Liver (tissue), 9 donors: Measurements from ENCODE around the gene OR52M1. TPM values are rescaled to one million over a fixed set of nuclear protein-coding genes. Genes with fewer than 3 reads are reported as not detected.

Source experiments
- DNase-seq: peaks from one replicate; pipeline ENCODE4 v3.0.0-alpha.2; 2017; ENCODE audit warnings: low spot score
- H3K27ac ChIP-seq, 2 donors: one replicate each; pipeline ENCODE4 v1.7.0; 2013; ENCODE audit warnings: inconsistent platforms in 2 of 2, low read length in 2 of 2, control low read depth in 1 of 2, low read depth in 1 of 2, mild to moderate bottlenecking in 1 of 2
- H3K27me3 ChIP-seq, 4 donors: one replicate each; pipeline versions ENCODE4 v1.6.1 to v1.7.0; 2013; ENCODE audit warnings: low read length in 3 of 4, inconsistent platforms in 1 of 4, mild to moderate bottlenecking in 1 of 4, moderate library complexity in 1 of 4; ENCODE audit not compliant: control insufficient read depth in 4 of 4, insufficient read depth in 4 of 4
- H3K36me3 ChIP-seq, 4 donors: one replicate each; pipeline versions ENCODE4 v1.6.1 to v1.7.0; 2013; ENCODE audit warnings: low read length in 3 of 4, mild to moderate bottlenecking in 3 of 4, low read depth in 1 of 4, moderate library complexity in 1 of 4; ENCODE audit not compliant: control insufficient read depth in 4 of 4, insufficient read depth in 3 of 4
- H3K4me1 ChIP-seq, 4 donors: one replicate each; pipeline versions ENCODE4 v1.6.1 to v1.7.0; 2013; ENCODE audit warnings: low read length in 3 of 4, mild to moderate bottlenecking in 3 of 4, moderate library complexity in 1 of 4; ENCODE audit not compliant: control insufficient read depth in 4 of 4, insufficient read depth in 4 of 4
- H3K4me3 ChIP-seq, 3 donors: one replicate each; pipeline versions ENCODE4 v1.6.1 to v1.7.0; 2013; ENCODE audit warnings: low read length in 3 of 3, control low read depth in 1 of 3, low read depth in 1 of 3, mild to moderate bottlenecking in 1 of 3
- H3K9ac ChIP-seq, 2 donors: one replicate each; pipeline ENCODE4 v1.7.0; 2013; ENCODE audit warnings: low read length in 2 of 2, mild to moderate bottlenecking in 2 of 2, moderate library complexity in 2 of 2, control low read depth in 1 of 2, low read depth in 1 of 2
- H3K9me3 ChIP-seq, 4 donors: one replicate each; pipeline versions ENCODE4 v1.6.1 to v1.7.0; 2013; ENCODE audit warnings: low read length in 3 of 4; ENCODE audit not compliant: control insufficient read depth in 4 of 4
- CTCF ChIP-seq: fragments of 150-350 bp; IDR thresholded peaks from 2 replicates; pipeline ENCODE4 v1.5.1; 2017; ENCODE audit warnings: improper control_type of control experiment, low read depth, low read length; ENCODE audit not compliant: missing input control
- EGR1 ChIP-seq, 2 donors: IDR thresholded peaks; 2 replicates each; pipeline ENCODE4 v1.6.1; 2016 to 2018; ENCODE audit warnings: antibody characterized with exemption in 2 of 2, low read depth in 2 of 2
- FOXA1 ChIP-seq: IDR thresholded peaks from 2 replicates; pipeline ENCODE4 v1.6.1; 2016; ENCODE audit warnings: antibody characterized with exemption
- FOXA2 ChIP-seq: IDR thresholded peaks from 2 replicates; pipeline ENCODE4 v1.6.1; 2016; ENCODE audit warnings: antibody characterized with exemption
- GABPA ChIP-seq, 2 donors: IDR thresholded peaks in 1 of 2; conservative IDR thresholded peaks in 1 of 2; 2 replicates each; pipeline ENCODE4 v1.6.1; 2016; ENCODE audit warnings: antibody characterized with exemption in 2 of 2, mild to moderate bottlenecking in 1 of 2, moderate library complexity in 1 of 2
- HNF4A ChIP-seq, 2 donors: conservative IDR thresholded peaks; 2 replicates each; pipeline ENCODE4 v1.6.1; 2016; ENCODE audit warnings: antibody characterized with exemption in 2 of 2, mild to moderate bottlenecking in 2 of 2
- HNF4G ChIP-seq: IDR thresholded peaks from 2 replicates; pipeline ENCODE4 v1.6.1; 2016; ENCODE audit warnings: antibody characterized with exemption
- JUND ChIP-seq, 2 donors: IDR thresholded peaks; 2 replicates each; pipeline ENCODE4 v1.6.1; 2016; ENCODE audit warnings: antibody characterized with exemption in 2 of 2
- NR2F2 ChIP-seq: IDR thresholded peaks from 2 replicates; pipeline ENCODE4 v1.6.1; 2016; ENCODE audit warnings: antibody characterized with exemption
- RAD21 ChIP-seq, 2 donors: IDR thresholded peaks; 2 replicates each; pipeline ENCODE4 v1.6.1; 2016; ENCODE audit warnings: antibody characterized with exemption in 2 of 2, mild to moderate bottlenecking in 2 of 2
- RXRA ChIP-seq, 2 donors: IDR thresholded peaks; 2 replicates each; pipeline ENCODE4 v1.6.1; 2017 to 2018; ENCODE audit warnings: antibody characterized with exemption in 2 of 2, mild to moderate bottlenecking in 1 of 2
- SP1 ChIP-seq: IDR thresholded peaks from 2 replicates; pipeline ENCODE4 v1.6.1; 2018; ENCODE audit warnings: antibody characterized with exemption, mild to moderate bottlenecking
- TAF1 ChIP-seq: conservative IDR thresholded peaks from 2 replicates; pipeline ENCODE4 v1.6.1; 2016; ENCODE audit warnings: antibody characterized with exemption, mild to moderate bottlenecking
- YY1 ChIP-seq: IDR thresholded peaks from 2 replicates; pipeline ENCODE4 v1.6.1; 2016; ENCODE audit warnings: antibody characterized with exemption, mild to moderate bottlenecking
- ZBTB33 ChIP-seq: IDR thresholded peaks from 2 replicates; pipeline ENCODE4 v1.6.1; 2016; ENCODE audit warnings: antibody characterized with exemption
- WGBS: extraction: QIAGEN DNeasy Blood & Tissue Kit; methylation state at CpG from one replicate; pipeline ENCODE4 v1.1.7; 2013; 5-methylcytosine and 5-hydroxymethylcytosine counted together
- polyA plus RNA-seq, 2 donors: library from polyadenylated mRNA; stranded (reverse) in 1 of 2; unstranded in 1 of 2; fragments of 200-250 nt in 1 of 2; fragments of >200 nt in 1 of 2; fragmentation: Nextera tagmentation in 1 of 2; extraction: Ambion mirVana in 1 of 2; gene quantifications; one replicate each; pipeline versions ENCODE4 v1.2.1 to v1.2.3, GENCODE V29; 2013 to 2015
- total RNA-seq, 2 donors: library from RNA; depleted of rRNA; stranded (reverse); fragments of >200 nt; gene quantifications; one replicate each; pipeline ENCODE4 v1.2.3, GENCODE V29; 2014
- TF ChIP-seq, protein P1 (sequence below): IDR thresholded peaks from 2 replicates; pipeline ENCODE4 v1.6.1; 2016; ENCODE audit warnings: antibody characterized with exemption, mild to moderate bottlenecking
- TF ChIP-seq, protein P2 (sequence below): IDR thresholded peaks from 2 replicates; pipeline ENCODE4 v1.6.1; 2016; ENCODE audit warnings: antibody characterized with exemption
- TF ChIP-seq, protein P3 (sequence below): IDR thresholded peaks from 2 replicates; pipeline ENCODE4 v1.6.1; 2016; ENCODE audit warnings: antibody characterized with exemption
- donor health status: healthy.
- donor health status: healthy.
- donor health status: healthy.
- donor health status: healthy.
- donor health status: healthy.

OR52M1 gene
- total and polyA plus RNA-seq, 4 donors: not detected

DNA sequence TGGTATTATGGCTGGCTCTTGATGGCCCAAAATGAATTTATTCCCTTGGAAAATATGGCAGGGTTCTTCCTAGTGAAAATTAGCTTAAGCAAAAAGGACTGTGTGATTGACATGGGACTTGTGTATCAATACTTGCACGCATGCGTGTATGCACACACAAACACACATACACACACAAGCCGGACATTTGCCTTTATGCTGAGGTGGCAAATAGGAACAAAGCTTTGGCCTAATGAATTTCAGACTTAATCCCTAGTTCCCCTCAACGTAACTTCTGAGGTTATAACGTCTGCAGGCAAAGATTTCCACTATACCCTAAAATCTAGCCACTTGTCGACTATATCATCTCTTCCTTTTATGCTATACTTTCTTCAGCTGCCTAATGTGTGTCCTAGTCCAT is 33.6 kb downstream of the OR52M1 start (continued):
- TF ChIP-seq CTCF: no peak
- no peak for TF ChIP-seq HNF4A (conservative IDR thresholded peaks at IDR 0.05)
- TF ChIP-seq, protein P1, sequence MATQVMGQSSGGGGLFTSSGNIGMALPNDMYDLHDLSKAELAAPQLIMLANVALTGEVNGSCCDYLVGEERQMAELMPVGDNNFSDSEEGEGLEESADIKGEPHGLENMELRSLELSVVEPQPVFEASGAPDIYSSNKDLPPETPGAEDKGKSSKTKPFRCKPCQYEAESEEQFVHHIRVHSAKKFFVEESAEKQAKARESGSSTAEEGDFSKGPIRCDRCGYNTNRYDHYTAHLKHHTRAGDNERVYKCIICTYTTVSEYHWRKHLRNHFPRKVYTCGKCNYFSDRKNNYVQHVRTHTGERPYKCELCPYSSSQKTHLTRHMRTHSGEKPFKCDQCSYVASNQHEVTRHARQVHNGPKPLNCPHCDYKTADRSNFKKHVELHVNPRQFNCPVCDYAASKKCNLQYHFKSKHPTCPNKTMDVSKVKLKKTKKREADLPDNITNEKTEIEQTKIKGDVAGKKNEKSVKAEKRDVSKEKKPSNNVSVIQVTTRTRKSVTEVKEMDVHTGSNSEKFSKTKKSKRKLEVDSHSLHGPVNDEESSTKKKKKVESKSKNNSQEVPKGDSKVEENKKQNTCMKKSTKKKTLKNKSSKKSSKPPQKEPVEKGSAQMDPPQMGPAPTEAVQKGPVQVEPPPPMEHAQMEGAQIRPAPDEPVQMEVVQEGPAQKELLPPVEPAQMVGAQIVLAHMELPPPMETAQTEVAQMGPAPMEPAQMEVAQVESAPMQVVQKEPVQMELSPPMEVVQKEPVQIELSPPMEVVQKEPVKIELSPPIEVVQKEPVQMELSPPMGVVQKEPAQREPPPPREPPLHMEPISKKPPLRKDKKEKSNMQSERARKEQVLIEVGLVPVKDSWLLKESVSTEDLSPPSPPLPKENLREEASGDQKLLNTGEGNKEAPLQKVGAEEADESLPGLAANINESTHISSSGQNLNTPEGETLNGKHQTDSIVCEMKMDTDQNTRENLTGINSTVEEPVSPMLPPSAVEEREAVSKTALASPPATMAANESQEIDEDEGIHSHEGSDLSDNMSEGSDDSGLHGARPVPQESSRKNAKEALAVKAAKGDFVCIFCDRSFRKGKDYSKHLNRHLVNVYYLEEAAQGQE: no peak
- no peak for TF ChIP-seq GABPA (IDR thresholded peaks at IDR 0.05 in 1 of 2, conservative IDR thresholded peaks at IDR 0.05 in 1 of 2)
- TF ChIP-seq RAD21 (IDR thresholded peaks at IDR 0.05): no peak
- no peak for TF ChIP-seq HNF4G

GRCh38 chr11:4580124-4580523 is 35.1 kb downstream of the OR52M1 start:
- no peaks in the 10 kb centered on the region for H3K27me3 ChIP-seq
- no peaks in the 10 kb centered on the region for H3K9me3 ChIP-seq
- no peak overlapping the region for H3K9ac ChIP-seq
- H3K4me3 ChIP-seq: no peak overlapping the region
- no peaks in the 10 kb centered on the region for H3K36me3 ChIP-seq
- H3K4me1 ChIP-seq: no peaks in the 10 kb centered on the region
- no peak overlapping the region for H3K27ac ChIP-seq
- DNase-seq: no peak
- 83% methylated on average over 1 of the region's 1 CpG for WGBS
- TF ChIP-seq NR2F2 (no peak), HNF4A (conservative IDR thresholded peaks at IDR 0.05) (no peak), YY1 (no peak), JUND (IDR thresholded peaks at IDR 0.05) (no peak), CTCF (no peak), HNF4G (no peak), FOXA1 (no peak), EGR1 (IDR thresholded peaks at IDR 0.05; ENCODE audit: low read depth in 2 of 2) (no peak), FOXA2 (no peak), SP1 (no peak), RAD21 (IDR thresholded peaks at IDR 0.05) (no peak), ZBTB33 (no peak), GABPA (IDR thresholded peaks at IDR 0.05 in 1 of 2, conservative IDR thresholded peaks at IDR 0.05 in 1 of 2) (no peak), TAF1 (no peak), RXRA (IDR thresholded peaks at IDR 0.05) (no peak)
- TF ChIP-seq, protein P2, sequence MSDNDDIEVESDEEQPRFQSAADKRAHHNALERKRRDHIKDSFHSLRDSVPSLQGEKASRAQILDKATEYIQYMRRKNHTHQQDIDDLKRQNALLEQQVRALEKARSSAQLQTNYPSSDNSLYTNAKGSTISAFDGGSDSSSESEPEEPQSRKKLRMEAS: no peak
- TF ChIP-seq, protein P1: no peak
- TF ChIP-seq, protein P3, sequence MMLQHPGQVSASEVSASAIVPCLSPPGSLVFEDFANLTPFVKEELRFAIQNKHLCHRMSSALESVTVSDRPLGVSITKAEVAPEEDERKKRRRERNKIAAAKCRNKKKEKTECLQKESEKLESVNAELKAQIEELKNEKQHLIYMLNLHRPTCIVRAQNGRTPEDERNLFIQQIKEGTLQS: no peak
